AG09319 (cell line): Measurements from ENCODE around the gene NSRP1.
"Not testable (repeated sequence)": the region's sequence is repeated elsewhere in the genome, so short reads cannot be mapped to it uniquely, and the experiment has no call there.

Source experiments
- DNase-seq: peaks from one replicate; pipeline ENCODE4 v3.0.0-alpha.2; 2010; ENCODE audit warnings: low read depth; ENCODE audit errors: extremely low read depth
- CTCF ChIP-seq: IDR thresholded peaks from 2 replicates; pipeline ENCODE4 v1.5.1; 2011; ENCODE audit warnings: low read depth, mild to moderate bottlenecking, inconsistent platforms, low read length, moderate library complexity

The NSRP1 gene

GRCh38 chr17:30086896-30087295, 29.7 kb upstream of the NSRP1 start:
- TF ChIP-seq CTCF = no peak
- no peak for DNase-seq

DNA sequence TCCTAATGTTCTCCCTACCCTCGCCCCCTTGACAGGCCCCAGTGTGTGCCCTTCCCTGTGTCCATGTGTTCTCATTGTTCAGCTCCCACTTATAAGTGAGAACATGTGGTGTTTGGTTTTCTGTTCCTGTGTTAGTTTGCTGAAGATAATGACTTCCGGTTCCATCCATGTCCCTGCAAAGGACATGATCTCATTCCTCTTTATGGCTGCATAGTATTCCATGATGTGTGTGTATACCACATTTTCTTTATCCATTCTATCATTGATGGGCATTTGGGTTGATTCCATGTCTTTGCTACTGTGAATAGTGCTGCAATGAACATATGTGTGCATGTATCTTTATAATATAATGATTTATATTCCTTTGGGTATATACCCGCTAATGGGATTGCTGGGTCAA, 29.2 kb upstream of the NSRP1 start:
- DNase-seq = not testable (repeated sequence)

DNA sequence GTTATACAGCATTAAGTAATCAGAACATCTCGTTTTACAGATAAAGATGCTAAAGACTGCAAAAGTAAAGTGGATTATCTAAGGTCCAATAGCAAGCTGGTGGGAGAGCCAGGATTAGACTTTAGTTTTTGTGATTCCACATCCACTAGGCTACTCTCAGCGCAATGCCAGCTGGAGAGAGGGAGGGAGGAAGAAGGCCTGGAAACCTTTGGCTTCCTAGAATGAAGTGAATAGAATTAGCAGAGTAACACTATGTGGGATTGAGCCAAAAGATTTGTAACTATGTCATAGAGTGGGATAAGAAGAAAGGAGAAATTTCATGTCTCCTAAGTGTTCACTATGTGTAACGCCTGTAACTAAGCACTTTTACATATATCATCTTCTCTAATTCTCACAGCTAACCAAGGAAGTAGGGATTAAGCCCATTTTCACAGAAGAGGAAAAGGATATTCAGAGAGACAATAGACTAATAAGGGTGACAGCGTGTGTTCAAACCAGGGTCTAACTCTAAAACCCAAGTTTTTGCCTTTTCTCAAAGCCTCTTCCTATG, 25.4 kb upstream of the NSRP1 start:
- no peak for TF ChIP-seq CTCF
- DNase-seq = no peak

- no peak for TF ChIP-seq CTCF
- DNase-seq = peak; percentile 28
Measured at GRCh38 chr17:30091771-30092170, 24.8 kb upstream of the NSRP1 start.

DNA sequence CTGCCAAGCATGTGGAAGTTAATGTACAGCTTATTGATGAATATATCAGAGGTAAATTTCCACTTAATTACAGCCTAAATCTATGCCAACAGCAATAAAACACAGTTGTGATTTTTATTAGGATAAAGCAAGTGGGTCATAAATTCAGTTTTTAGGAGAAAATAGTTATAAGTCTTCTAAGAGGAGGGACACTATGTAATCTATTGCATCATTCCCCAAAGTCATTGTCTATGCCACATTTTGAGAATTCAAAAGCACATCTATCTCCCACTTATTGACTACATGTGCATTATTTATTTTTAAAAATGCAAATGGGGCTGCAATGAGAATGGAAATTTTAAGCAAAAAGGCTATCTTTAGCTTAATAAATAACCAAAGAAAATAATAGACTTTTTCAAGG, 23.7 kb upstream of the NSRP1 start:
- TF ChIP-seq CTCF = no peak
- no peak for DNase-seq

DNA sequence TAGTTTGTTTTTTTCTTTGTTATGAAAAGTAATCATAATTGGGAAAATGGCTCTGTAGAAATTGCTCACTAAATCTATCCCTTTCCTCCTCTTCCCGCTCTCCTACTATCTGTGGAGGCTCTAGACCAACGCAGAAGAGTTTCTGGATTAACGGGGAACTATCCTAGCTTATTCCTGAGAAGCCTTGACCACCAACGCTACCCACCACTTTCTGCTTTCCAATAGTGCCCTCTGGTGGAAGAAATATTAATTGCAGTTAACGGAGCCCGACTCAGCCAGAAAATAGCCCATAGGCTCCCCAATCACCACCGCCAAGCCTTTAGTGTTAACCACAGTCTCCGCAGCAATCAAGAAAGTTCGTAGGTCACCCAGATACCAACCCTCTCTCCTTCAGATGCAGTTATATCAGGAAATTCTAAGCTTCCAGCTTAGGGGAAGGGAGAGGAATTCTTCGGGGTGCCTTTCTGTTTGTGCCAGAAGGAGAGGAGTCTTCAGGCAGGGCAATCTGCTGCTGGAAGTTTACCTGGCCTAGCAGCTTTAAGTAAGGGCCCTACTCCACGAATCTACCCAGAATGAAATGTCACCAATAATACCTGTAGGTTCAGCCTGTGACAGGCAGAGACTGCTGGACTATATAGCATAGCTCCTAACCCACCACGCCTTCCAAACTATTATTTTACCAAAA, 23.0 kb upstream of the NSRP1 start:
- TF ChIP-seq CTCF = peak; percentile 69
- peak; percentile 15 for DNase-seq

DNA sequence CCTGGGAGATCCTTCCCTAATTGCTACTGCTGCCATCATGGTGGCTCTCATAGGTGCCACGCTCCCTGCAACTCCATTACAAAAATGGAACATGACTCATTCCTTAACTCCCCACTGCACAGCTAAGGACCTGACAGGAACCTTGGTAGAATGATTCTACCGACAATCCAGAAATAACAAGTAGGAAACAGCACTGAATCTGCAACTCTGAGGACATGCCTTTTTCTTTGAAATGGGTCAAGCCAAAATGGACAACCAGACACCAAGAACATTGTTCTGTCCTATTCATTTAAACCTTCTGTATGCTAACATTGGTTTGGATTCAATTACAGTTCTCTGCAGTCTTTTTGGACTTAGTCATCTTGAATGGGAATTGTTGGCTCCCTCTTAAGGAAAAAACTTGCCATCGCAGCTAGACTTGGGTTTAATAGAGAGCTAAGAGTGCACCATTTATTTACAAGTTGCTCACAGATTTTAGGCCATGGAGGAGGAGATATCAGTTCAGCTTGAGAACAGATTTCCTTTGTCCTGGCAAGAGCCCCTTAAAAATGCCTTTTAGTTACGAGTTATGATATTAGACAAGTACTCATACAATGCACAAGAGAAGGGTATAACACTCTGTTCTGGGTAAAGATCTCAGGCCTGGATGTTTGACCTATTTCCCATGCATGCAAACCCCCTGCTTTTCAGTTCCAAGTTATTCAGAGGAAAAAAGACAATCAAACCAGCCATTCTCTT, 20.9 kb upstream of the NSRP1 start:
- DNase-seq = peak; percentile 34
- TF ChIP-seq CTCF = peak; percentile 63
